Upper lobe of left lung (tissue), 6 donors: Measurements from ENCODE around the gene PARN. TPM values are rescaled to one million over a fixed set of nuclear protein-coding genes. Genes with fewer than 3 reads are reported as not detected.
"Not testable (repeated sequence)": the region's sequence is repeated elsewhere in the genome, so short reads cannot be mapped to it uniquely, and the experiment has no call there.

Source experiments
- ATAC-seq, 2 donors: fragments of 200-7000 bp; cut with Tn5 transposase; one replicate each; pipeline ENCODE4 v1.9.1; 2022; ENCODE audit warnings: mild to moderate bottlenecking in 2 of 2, moderate library complexity in 2 of 2; ENCODE audit not compliant: low FRiP score in 2 of 2
- DNase-seq, 2 donors: peaks; one replicate each; pipeline ENCODE4 v3.0.0-alpha.2; 2019 to 2020
- H3K27ac ChIP-seq, 4 donors: fragments of 200-600 bp; sonication (generic); one replicate each; pipeline ENCODE4 v1.5.1; 2016 to 2019
- H3K27me3 ChIP-seq, 4 donors: fragments of 200-600 bp; sonication (generic); one replicate each; pipeline ENCODE4 v1.5.1; 2017 to 2019
- H3K36me3 ChIP-seq, 4 donors: fragments of 200-600 bp; sonication (generic); one replicate each; pipeline ENCODE4 v1.5.1; 2016 to 2019
- H3K4me1 ChIP-seq, 4 donors: fragments of 200-600 bp; sonication (generic); one replicate each; pipeline ENCODE4 v1.5.1; 2018 to 2019
- H3K4me3 ChIP-seq, 4 donors: fragments of 200-600 bp; sonication (generic); one replicate each; pipeline ENCODE4 v1.5.1; 2017 to 2019; ENCODE audit warnings: mild to moderate bottlenecking in 2 of 4, moderate library complexity in 1 of 4
- H3K9me3 ChIP-seq, 4 donors: fragments of 200-600 bp; sonication (generic); one replicate each; pipeline ENCODE4 v1.5.1; 2018 to 2019
- CTCF ChIP-seq, 6 experiments: fragments of 450-650 bp in 4 of 6; fragments of 200-600 bp in 2 of 6; sonication (generic) in 2 of 6; IDR thresholded peaks; one replicate each; pipeline ENCODE4 v1.5.1; 2016 to 2019; ENCODE audit warnings: antibody characterized with exemption in 6 of 6
- EP300 ChIP-seq, 4 donors: sonication (generic); formaldehyde crosslinking; IDR thresholded peaks; one replicate each; pipeline ENCODE4 v1.5.1; 2017; ENCODE audit warnings: antibody characterized with exemption in 4 of 4, control low read depth in 2 of 4
- POLR2A ChIP-seq, 4 donors: fragments of 450-650 bp; IDR thresholded peaks; one replicate each; pipeline ENCODE4 v1.5.1; 2016 to 2017; ENCODE audit warnings: antibody characterized with exemption in 4 of 4, mild to moderate bottlenecking in 2 of 4
- POLR2AphosphoS5 ChIP-seq, 2 donors: sonication (generic); formaldehyde crosslinking; IDR thresholded peaks; one replicate each; pipeline ENCODE4 v1.5.1; 2017; ENCODE audit warnings: antibody characterized with exemption in 2 of 2
- WGBS, 2 donors: methylation state at CpG; one replicate each; pipeline ENCODE4 v1.1.5; 2017 to 2018; 5-methylcytosine and 5-hydroxymethylcytosine counted together
- total RNA-seq, 6 donors: library from RNA; depleted of rRNA in 4 of 6; stranded (reverse); fragments of >200 nt in 4 of 6; gene quantifications; one replicate each; pipeline versions ENCODE4 v1.1.0 to v1.2.1, GENCODE V29; 2016 to 2021
- donor health status: DM: no; HTN: no; CAD: no; lungs with moderate emphysema.
- donor health status: DM: no; HTN: yes; CAD: no; lungs with severe emphysema.

The PARN gene
- total RNA-seq, 6 donors from 2014 or later, result 25.6 to 133 (median 37.3) TPM

- H3K36me3 ChIP-seq, result peaks cover 0 to 20% (median 7%) of the 10 kb centered on the region in 4 donors
- TF ChIP-seq CTCF (IDR thresholded peaks at IDR 0.05) (no peak), EP300 (IDR thresholded peaks at IDR 0.05) (no peak), POLR2AphosphoS5 (IDR thresholded peaks at IDR 0.05) (no peak), POLR2A (IDR thresholded peaks at IDR 0.05) (no peak)
- 78% methylated on average over 7 of the region's 7 CpGs for WGBS, 2 donors
- H3K27me3 ChIP-seq, result no peaks in the 10 kb centered on the region
- peaks cover 45 to 78% (median 56%) of the 10 kb centered on the region in 4 donors for H3K4me1 ChIP-seq
- peak overlapping the region; percentile 95 to 100 (median 97) for H3K27ac ChIP-seq
- DNase-seq (no peak), ATAC-seq (no peak)
- peak overlapping the region in 3 of 4 donors; percentile 81 to 91 (median 82) for H3K4me3 ChIP-seq
- H3K9me3 ChIP-seq, result no peaks in the 10 kb centered on the region
Measured at GRCh38 chr16:14634389-14634725, 4.3 kb upstream of the PARN start.

- H3K4me3 ChIP-seq, result peak within 1 kb of the TSS; percentile 79 to 91 (median 82)
- H3K27me3 ChIP-seq, result no peaks in the 10 kb centered on the region
- H3K36me3 ChIP-seq, result peaks cover 0 to 6% (median 3%) of the 10 kb centered on the region in 4 donors
- DNase-seq, result peak; percentile 96 to 99
- 0 to 1% methylated on average over 33 to 63 of the region's 69 CpGs for WGBS, 2 donors
- peak; percentile 93 to 96 for ATAC-seq
- peaks cover 54 to 79% (median 63%) of the 10 kb centered on the region in 4 donors for H3K4me1 ChIP-seq
- no peaks in the 10 kb centered on the region for H3K9me3 ChIP-seq
- H3K27ac ChIP-seq, result peak within 1 kb of the TSS; percentile 95 to 100 (median 97)
- TF ChIP-seq CTCF (IDR thresholded peaks at IDR 0.05), result no peak
- TF ChIP-seq POLR2AphosphoS5 (IDR thresholded peaks at IDR 0.05), result peak; percentile 98 to 100
- peak in 2 of 4 donors; percentile 65 to 91 for TF ChIP-seq EP300 (IDR thresholded peaks at IDR 0.05)
- TF ChIP-seq POLR2A (IDR thresholded peaks at IDR 0.05), result peak in 3 of 4 donors; percentile 92 to 99 (median 96)
Measured at GRCh38 chr16:14632693-14633569, 2.9 kb upstream of the PARN start, which contains the start of gene BFAR. Gene BFAR (plus strand): TSS chr16:14632951. CDS start chr16:14644347, 11,396 bp downstream.

GRCh38 chr16:14630620-14631330 is 715 bp upstream of the PARN start:
- WGBS, 2 donors, result 87 to 88% methylated on average over 29 of the region's 29 CpGs
- ATAC-seq, H3K9me3 ChIP-seq, H3K27me3 ChIP-seq, DNase-seq: not testable (repeated sequence)
- Histone ChIP-seq H3K36me3 (peaks cover 10 to 21% (median 15%) of the 10 kb centered on the region in 4 donors), H3K4me3 (peak overlapping the region in 3 of 4 donors; percentile 78 to 91 (median 89)), H3K27ac (peak overlapping the region; percentile 95 to 100 (median 97)), H3K4me1 (peaks cover 43 to 61% (median 50%) of the 10 kb centered on the region in 4 donors)

- DNase-seq (peak in 1 of 2 donors; percentile 39), ATAC-seq (no peak)
- TF ChIP-seq POLR2A (IDR thresholded peaks at IDR 0.05) (no peak), EP300 (IDR thresholded peaks at IDR 0.05) (no peak), POLR2AphosphoS5 (IDR thresholded peaks at IDR 0.05) (no peak)
- H3K36me3 ChIP-seq, result peaks cover 13 to 33% (median 26%) of the 10 kb centered on the region in 4 donors
- 2 to 3% methylated on average over 6 to 7 of the region's 17 CpGs for WGBS, 2 donors
- H3K4me3 ChIP-seq, result peak overlapping the region; percentile 66 to 91 (median 84)
- peaks cover 31 to 49% (median 38%) of the 10 kb centered on the region in 4 donors for H3K4me1 ChIP-seq
- peak overlapping the region; percentile 95 to 100 (median 97) for H3K27ac ChIP-seq
- no peaks in the 10 kb centered on the region for H3K27me3 ChIP-seq
- no peaks in the 10 kb centered on the region for H3K9me3 ChIP-seq
Measured at GRCh38 chr16:14629612-14629918, 495 bp downstream of the PARN start.

GRCh38 chr16:14628806-14629611 is 1.1 kb downstream of the PARN start:
- Histone ChIP-seq H3K36me3 (peaks cover 13 to 39% (median 31%) of the 10 kb centered on the region in 4 donors), H3K27ac (peak overlapping the region; percentile 95 to 100 (median 97)), H3K4me3 (peak overlapping the region; percentile 66 to 91 (median 84)), H3K4me1 (peaks cover 26 to 43% (median 33%) of the 10 kb centered on the region in 4 donors), H3K9me3 (no peaks in the 10 kb centered on the region), H3K27me3 (no peaks in the 10 kb centered on the region)
- 45 to 53% methylated on average over 12 of the region's 12 CpGs for WGBS, 2 donors
- TF ChIP-seq CTCF (IDR thresholded peaks at IDR 0.05) (no peak), POLR2AphosphoS5 (IDR thresholded peaks at IDR 0.05) (no peak), POLR2A (IDR thresholded peaks at IDR 0.05) (no peak), EP300 (IDR thresholded peaks at IDR 0.05) (no peak)
- DNase-seq, result no peak
- no peak for ATAC-seq
